ENCODE data around the gene B2M.
"Not testable (repeated sequence)": the region's sequence is repeated elsewhere in the genome, so short reads cannot be mapped to it uniquely, and the experiment has no call there.

The B2M gene

GRCh38 chr15:44720000-44720435 lies 8.7 kb downstream of the B2M start:
- DNase-seq (ENCODE audit: extremely low spot score, insufficient read length, low read depth); FAIRE-seq: not testable (repeated sequence)

- DNase-seq (ENCODE audit: extremely low spot score, insufficient read length, low read depth): no peak
- FAIRE-seq: peak; percentile 24
These were observed 9.3 kb downstream of the B2M start for GRCh38 chr15:44720460-44721176.

GRCh38 chr15:44722011-44722410 lies 10.7 kb downstream of the B2M start:
- FAIRE-seq (peak; percentile 80), DNase-seq (ENCODE audit: extremely low spot score, insufficient read length, low read depth) (no peak)

GRCh38 chr15:44726136-44726535 lies 14.8 kb downstream of the B2M start:
- FAIRE-seq (no peak), DNase-seq (ENCODE audit: extremely low spot score, insufficient read length, low read depth) (no peak)

GRCh38 chr15:44726568-44727484 lies 15.5 kb downstream of the B2M start:
- DNase-seq (ENCODE audit: extremely low spot score, insufficient read length, low read depth): no peak

GRCh38 chr15:44727485-44728231 lies 16.3 kb downstream of the B2M start:
- DNase-seq (ENCODE audit: extremely low spot score, insufficient read length, low read depth) (no peak), FAIRE-seq (peak; percentile 75)

More at GRCh38 chr15:44726568-44727484, 15.5 kb downstream of the B2M start:
- FAIRE-seq: peak; percentile 98

- DNase-seq (ENCODE audit: extremely low spot score, insufficient read length, low read depth); FAIRE-seq: not testable (repeated sequence)
These were observed 16.9 kb downstream of the B2M start for GRCh38 chr15:44728232-44728575.

- FAIRE-seq: peak; percentile 99
- DNase-seq (ENCODE audit: extremely low spot score, insufficient read length, low read depth): peak; percentile 49
These were observed 17.5 kb downstream of the B2M start for GRCh38 chr15:44728576-44729407.

GRCh38 chr15:44729408-44730127 lies 18.3 kb downstream of the B2M start:
- no peak for FAIRE-seq
- DNase-seq (ENCODE audit: extremely low spot score, insufficient read length, low read depth): no peak

- DNase-seq (ENCODE audit: extremely low spot score, insufficient read length, low read depth) (no peak), FAIRE-seq (peak; percentile 9)
These were observed 23.6 kb downstream of the B2M start for GRCh38 chr15:44734839-44735481.

GRCh38 chr15:44735482-44736180 lies 24.3 kb downstream of the B2M start:
- FAIRE-seq (peak; percentile 76), DNase-seq (ENCODE audit: extremely low spot score, insufficient read length, low read depth) (no peak)

- no peak for DNase-seq (ENCODE audit: extremely low spot score, insufficient read length, low read depth)
- FAIRE-seq: no peak
These were observed 25.0 kb downstream of the B2M start, which contains the start of gene TRIM69 for GRCh38 chr15:44736181-44736765. TSS of gene TRIM69 (plus strand) at chr15:44736528. CDS start at chr15:44736705, 177 bp downstream.

- DNase-seq (ENCODE audit: extremely low spot score, insufficient read length, low read depth) (no peak), FAIRE-seq (peak; percentile 75)
These were observed 27.1 kb downstream of the B2M start for GRCh38 chr15:44738340-44738984.

GRCh38 chr15:44739222-44739847 lies 28.0 kb downstream of the B2M start:
- not testable (repeated sequence) for FAIRE-seq; DNase-seq (ENCODE audit: extremely low spot score, insufficient read length, low read depth)

- not testable (repeated sequence) for DNase-seq (ENCODE audit: extremely low spot score, insufficient read length, low read depth); FAIRE-seq
These were observed 32.1 kb downstream of the B2M start for GRCh38 chr15:44743454-44743853.

GRCh38 chr15:44753345-44753744 lies 42.0 kb downstream of the B2M start:
- FAIRE-seq (no peak), DNase-seq (ENCODE audit: extremely low spot score, insufficient read length, low read depth) (no peak)

All from GM18507 (cell line).